NCI-H1694 (cell line): ENCODE measurements around the gene SEMA6B.

ENCODE experiments used
- DNase-seq: peaks from one replicate; lab custom pipeline; 2025; lab: John Stamatoyannopoulos, UW

The SEMA6B gene

DNA sequence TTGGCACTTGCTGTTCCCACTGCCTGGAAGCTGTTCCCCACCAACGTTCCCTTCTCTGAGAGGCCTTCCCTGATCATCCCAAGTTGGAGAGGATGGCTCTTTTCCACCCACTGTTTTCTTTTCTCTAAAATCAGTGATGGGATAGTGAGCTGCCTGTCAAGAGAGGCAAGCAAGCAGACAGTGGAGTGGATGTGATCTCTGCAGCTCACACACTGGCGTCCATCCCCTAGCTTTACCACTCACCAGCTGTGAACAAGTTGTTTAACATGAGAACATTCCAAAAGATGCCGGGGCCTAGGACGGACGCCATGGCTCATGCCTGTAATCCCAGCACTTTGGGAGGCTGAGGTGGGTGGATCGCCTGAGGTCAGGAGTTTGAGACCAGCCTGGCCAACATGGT lies 28.0 kb upstream of the SEMA6B start:
- no peak for DNase-seq

DNA sequence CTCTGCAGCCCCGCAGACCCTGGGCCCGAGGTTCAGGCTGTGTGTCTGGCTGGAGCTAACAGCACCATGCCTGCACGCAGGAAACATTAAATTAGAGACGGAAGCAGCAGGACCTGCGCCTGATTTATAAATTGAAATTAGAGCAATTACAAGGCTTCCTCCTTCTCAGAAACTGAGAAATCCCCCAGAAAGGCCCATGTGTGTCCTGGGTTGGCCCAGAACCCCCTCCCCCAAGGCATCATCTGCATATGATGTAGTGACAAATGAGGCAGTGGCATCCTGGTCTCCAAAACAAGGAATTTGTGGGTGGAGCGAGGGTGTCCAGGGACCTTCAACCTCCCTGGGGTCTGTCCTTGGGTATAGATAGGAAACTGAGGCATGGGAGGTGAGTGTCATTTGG lies 27.2 kb upstream of the SEMA6B start:
- no peak for DNase-seq

- DNase-seq: no peak
Measured at GRCh38 chr19:4586245-4586644, 26.8 kb upstream of the SEMA6B start.

DNA sequence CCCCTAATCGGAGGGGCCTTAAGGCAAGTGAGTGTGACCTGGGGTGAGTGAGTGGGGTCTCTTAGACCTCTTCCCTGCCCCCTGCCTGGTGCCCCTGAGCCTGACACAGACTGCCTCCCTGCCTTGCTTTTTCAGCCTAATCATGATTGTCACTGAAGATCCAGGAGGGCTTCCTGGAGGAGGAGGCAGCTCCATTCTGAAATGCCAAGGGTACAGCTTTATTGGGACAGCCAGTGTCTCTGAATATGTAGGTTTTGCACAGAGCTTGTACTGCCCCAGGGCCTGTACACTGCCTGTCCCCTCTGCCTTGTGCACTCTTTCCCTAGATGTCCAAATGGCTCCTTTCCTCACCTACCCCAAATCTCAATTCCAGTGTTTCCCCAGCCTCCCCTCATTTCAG lies 26.1 kb upstream of the SEMA6B start:
- DNase-seq: no peak

GRCh38 chr19:4584670-4585460 lies 25.4 kb upstream of the SEMA6B start:
- DNase-seq: no peak

GRCh38 chr19:4583961-4584669 lies 24.6 kb upstream of the SEMA6B start:
- DNase-seq: no peak

DNA sequence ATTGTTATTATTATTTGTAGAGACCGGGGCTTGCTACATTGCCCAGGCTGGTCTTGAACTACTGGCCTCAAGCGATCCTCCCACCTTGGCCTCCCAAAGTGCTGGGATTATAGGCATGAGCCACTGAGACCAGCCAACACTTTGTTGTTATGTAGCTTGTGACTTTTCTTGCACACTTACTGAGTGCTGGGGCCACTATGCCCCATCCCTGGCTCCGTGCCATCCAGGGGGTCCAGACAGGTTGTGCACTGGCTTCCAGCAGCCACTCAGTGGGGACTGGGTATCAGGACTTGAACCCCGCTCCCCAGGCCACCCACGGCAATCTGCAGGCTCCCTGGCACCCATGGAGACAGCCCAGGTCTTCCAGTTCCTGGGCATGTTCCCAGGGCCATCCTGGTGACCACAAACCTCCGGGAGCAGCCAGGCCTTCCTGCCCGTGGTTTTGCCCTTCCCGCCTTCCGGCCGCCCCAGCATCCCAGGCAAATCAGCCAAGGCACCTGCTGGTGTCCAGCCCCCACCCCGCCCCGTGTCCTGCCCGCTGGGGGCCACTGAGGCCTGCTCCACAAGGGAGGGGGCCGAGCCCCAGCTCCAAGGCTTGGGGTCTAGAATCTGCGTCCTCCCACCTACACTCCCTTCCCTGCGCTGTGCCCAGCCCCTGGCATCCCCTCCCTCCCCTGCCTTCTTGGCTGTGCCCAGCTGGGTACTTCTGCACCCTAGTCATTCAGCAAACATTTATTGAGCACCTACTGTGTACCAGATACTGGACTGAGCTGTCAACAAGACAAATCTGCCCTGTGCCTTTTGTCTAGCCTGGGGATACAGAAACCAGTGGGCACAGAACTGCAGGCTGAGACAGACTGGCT lies 23.7 kb upstream of the SEMA6B start:
- DNase-seq: no peak

- no peak for DNase-seq
Measured at GRCh38 chr19:4581666-4582553, 22.4 kb upstream of the SEMA6B start.

GRCh38 chr19:4580961-4581665 lies 21.6 kb upstream of the SEMA6B start:
- DNase-seq: no peak

- peak; percentile 35 for DNase-seq
Measured at GRCh38 chr19:4580021-4580901, 20.8 kb upstream of the SEMA6B start.

- no peak for DNase-seq
Measured at GRCh38 chr19:4579389-4579788, 19.9 kb upstream of the SEMA6B start.

- DNase-seq: no peak
Measured at GRCh38 chr19:4578552-4579248, 19.2 kb upstream of the SEMA6B start.

GRCh38 chr19:4577020-4577782 lies 17.7 kb upstream of the SEMA6B start:
- no peak for DNase-seq

DNA sequence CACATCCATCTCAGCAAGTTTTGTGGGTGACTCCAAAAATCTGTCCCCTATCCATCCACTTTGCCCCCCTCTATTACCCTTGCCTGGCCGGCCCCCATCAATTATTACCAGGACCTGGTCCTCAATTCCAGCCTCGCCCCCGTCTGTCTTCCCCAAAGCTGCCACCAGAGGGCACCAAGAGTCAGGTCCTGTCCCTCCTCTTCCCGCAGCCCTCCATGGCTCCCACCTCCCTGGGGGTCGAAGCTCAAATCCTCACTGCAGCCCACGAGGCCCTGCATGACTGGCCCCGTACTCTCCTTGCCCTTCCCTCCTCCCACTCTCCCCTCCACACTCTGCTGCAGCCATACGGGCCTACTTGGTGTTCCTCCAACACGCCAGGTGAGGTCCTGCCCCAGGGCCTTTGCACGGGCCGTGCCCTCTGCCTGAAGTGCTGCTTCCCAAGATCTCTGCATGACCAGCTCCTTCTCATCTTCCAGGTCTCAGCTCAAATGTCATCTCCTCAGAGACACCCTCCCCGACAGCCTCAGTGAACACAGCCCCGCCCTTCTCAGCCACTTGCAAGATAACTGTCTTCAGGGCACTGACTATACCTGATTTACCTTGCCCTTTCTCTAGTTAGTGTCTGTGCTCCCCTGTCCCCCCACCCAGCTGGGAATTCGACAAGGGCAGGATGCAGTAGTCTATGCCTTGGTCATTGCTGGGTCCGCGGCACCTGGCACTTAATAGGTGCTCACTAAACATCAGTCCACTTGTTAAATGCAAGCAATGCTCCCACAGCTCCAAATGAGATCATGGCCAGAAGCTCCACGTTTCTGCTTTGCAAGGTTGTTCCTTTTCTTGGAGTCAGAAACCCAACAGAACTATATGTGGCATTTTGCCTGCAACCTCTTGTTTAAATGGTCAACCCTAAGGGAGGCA lies 16.8 kb upstream of the SEMA6B start:
- DNase-seq: no peak

DNA sequence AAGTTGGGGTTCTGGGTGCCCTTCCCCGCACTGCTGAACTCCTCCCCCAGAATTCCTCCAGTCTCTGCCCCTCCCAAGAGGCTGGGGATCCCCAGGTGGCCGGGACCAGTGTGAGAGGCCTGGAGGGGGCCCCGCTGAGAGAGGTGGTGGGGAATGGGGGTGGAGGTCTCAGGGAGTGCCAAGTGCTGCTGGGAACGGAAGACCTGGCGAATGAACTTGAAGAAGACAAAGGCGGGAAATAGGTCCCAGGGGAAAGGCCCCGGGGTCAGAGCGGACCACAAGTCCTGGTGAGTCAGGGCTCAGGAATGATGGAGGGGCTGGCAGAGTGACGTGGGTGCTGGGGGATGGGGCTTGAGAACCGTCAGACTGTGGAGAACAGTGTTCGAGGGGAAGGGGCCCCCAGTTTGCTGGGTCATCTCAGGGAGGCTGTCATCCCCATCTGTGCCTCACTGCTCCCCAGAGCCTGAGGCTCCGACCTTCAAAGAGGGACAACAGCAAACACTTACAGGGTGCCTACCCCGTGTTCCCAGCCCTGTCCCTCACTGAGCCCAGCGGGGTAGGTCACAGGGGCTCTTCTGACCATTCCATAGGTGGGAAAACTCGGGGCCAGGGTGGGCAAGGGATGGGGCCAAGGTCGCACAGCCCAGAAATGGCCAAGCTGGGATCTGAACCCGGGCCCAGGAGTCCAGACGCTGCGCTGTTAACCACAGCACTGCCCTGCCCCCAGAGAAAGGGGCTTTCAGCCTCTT lies 16.0 kb upstream of the SEMA6B start:
- DNase-seq: no peak

DNA sequence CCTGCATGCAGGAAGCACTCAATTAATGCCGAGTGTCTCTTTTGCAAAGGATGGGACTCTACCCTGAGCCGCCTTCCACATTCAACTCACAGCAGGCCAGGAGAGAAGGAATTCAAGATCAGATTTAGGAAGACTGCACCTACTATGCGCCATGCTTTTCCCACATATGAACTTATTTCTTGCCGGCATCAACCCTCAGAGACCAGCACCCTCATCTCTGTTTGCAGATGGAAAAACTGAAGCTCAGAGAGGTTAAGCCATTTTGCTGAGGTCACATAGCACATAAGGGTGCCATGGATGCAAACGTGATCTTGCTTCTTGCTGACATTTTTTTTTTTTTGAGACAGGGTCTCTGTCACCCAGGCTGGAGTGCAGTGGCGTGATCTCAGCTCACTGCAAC lies 14.2 kb upstream of the SEMA6B start:
- no peak for DNase-seq
